DOHH2 (cell line): Measurements from ENCODE around the gene ARFGAP2.

Experiments
- EZH2phosphoT487 ChIP-seq: fragments of 200-600 bp; sonication (generic); IDR thresholded peaks from 2 replicates; pipeline ENCODE4 v1.6.1; 2017; ENCODE audit warnings: borderline replicate concordance, mild to moderate bottlenecking, antibody characterized with exemption, low read length, moderate library complexity, mixed read lengths
- TF ChIP-seq, protein P1 (sequence below): fragments of 200-600 bp; sonication (generic); IDR thresholded peaks from one replicate; pipeline ENCODE4 v1.5.1; 2014; ENCODE audit warnings: antibody characterized with exemption, mild to moderate bottlenecking, low read depth, low read length; ENCODE audit not compliant: poor library complexity, severe bottlenecking

DNA sequence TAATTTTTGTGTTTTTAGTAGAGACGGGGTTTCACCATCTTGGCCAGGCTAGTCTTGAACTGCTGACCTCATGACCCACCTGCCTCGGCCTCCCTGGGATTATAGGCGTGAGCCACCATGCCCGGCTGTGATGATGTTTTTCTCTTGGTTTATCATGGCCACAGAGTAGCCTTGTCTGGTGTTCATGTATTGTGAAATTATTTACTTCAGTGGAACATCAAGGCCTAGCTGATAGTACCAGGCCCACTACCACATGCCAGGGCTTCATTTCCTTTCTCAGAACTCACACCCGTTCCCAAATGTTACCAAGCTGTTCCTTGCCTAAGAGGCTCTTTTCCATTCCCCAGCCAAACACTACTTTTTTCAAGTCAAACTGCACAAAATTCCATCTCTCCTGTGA is 31.9 kb upstream of the ARFGAP2 start:
- TF ChIP-seq, protein P1, sequence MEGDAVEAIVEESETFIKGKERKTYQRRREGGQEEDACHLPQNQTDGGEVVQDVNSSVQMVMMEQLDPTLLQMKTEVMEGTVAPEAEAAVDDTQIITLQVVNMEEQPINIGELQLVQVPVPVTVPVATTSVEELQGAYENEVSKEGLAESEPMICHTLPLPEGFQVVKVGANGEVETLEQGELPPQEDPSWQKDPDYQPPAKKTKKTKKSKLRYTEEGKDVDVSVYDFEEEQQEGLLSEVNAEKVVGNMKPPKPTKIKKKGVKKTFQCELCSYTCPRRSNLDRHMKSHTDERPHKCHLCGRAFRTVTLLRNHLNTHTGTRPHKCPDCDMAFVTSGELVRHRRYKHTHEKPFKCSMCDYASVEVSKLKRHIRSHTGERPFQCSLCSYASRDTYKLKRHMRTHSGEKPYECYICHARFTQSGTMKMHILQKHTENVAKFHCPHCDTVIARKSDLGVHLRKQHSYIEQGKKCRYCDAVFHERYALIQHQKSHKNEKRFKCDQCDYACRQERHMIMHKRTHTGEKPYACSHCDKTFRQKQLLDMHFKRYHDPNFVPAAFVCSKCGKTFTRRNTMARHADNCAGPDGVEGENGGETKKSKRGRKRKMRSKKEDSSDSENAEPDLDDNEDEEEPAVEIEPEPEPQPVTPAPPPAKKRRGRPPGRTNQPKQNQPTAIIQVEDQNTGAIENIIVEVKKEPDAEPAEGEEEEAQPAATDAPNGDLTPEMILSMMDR, result no peak
- TF ChIP-seq EZH2phosphoT487, result no peak
